GM12878 (cell line): Measurements from ENCODE around the gene ERI2. TPM values are rescaled to one million over a fixed set of nuclear protein-coding genes. Genes with fewer than 3 reads are reported as not detected.

ENCODE experiments used
- ATAC-seq: fragments of 200-7000 bp; cut with Tn5 transposase; 3 replicates; pipeline ENCODE4 v1.9.1; 2020; ENCODE audit warnings: mild to moderate bottlenecking, moderate library complexity
- BruUV-seq: library from RNA; stranded (reverse); fragments of 400-500 nt; replicated peaks from 2 replicates; lab custom pipeline; 2021; lab: Mats Ljungman, UMichigan
- CTCF ChIA-PET: fragments of 300-600 bp; sonication (Branson Sonifier 250); formaldehyde crosslinking; extraction: SDS; loops from one replicate; lab custom pipeline; 2021; ENCODE audit warnings: inconsistent platforms; lab: Yijun Ruan, JAX
- POLR2A ChIA-PET: fragments of 350-600 bp; formaldehyde crosslinking; extraction: SDS; loops from one replicate; lab custom pipeline; 2021; ENCODE audit warnings: inconsistent platforms; lab: Charles Lee
- RAD21 ChIA-PET: fragments of 300-600 bp; sonication (Branson Sonifier 250); formaldehyde crosslinking; loops from one replicate; lab custom pipeline; 2023; ENCODE audit warnings: antibody characterized with exemption; ENCODE audit not compliant: unreplicated experiment; lab: Charles Lee
- SMC1A ChIA-PET: fragments of 300-600 bp; sonication (Branson Sonifier 250); formaldehyde crosslinking; loops from one replicate; lab custom pipeline; 2023; ENCODE audit not compliant: unreplicated experiment, uncharacterized antibody; lab: Charles Lee
- DNase-seq: peaks from one replicate; pipeline ENCODE4 v3.0.0-alpha.2; 2011; ENCODE audit warnings: low read depth, low spot score
- FAIRE-seq: peaks from 3 replicates; lab custom pipeline; 2011; peaks lifted over from hg19 to GRCh38; lab: Jason Lieb, UNC
- H2AFZ ChIP-seq: 2 replicates; pipeline ENCODE4 v1.6.0; 2011; ENCODE audit warnings: low read depth, low read length, control low read depth; ENCODE audit not compliant: control insufficient read depth
- H3K27ac ChIP-seq: 2 replicates; pipeline ENCODE4 v1.5.1; 2011; ENCODE audit warnings: control low read depth; ENCODE audit not compliant: control insufficient read depth, insufficient read depth
- H3K27me3 ChIP-seq, 2 experiments: replicated peaks in 1 of 2; 2 replicates each; pipeline versions ENCODE4 v1.6.0 to v1.6.1; 2011; ENCODE audit warnings: low read length in 1 of 2; ENCODE audit not compliant: control insufficient read depth in 2 of 2, insufficient read depth in 2 of 2
- H3K36me3 ChIP-seq, 2 experiments: 2 replicates each; pipeline ENCODE4 v1.5.1; 2011; ENCODE audit warnings: low read length in 1 of 2; ENCODE audit not compliant: control insufficient read depth in 2 of 2, insufficient read depth in 2 of 2
- H3K4me1 ChIP-seq: 2 replicates; pipeline ENCODE4 v1.6.1; 2011; ENCODE audit warnings: mild to moderate bottlenecking, low read length, moderate library complexity, mixed read lengths; ENCODE audit not compliant: control insufficient read depth, insufficient read depth
- H3K4me2 ChIP-seq: 2 replicates; pipeline ENCODE4 v1.6.0; 2011; ENCODE audit warnings: control low read depth; ENCODE audit not compliant: control insufficient read depth, insufficient read depth
- H3K4me3 ChIP-seq: fragments of 200-600 bp; sonication (generic); 2 replicates; pipeline ENCODE4 v1.5.1; 2016
- H3K79me2 ChIP-seq: 2 replicates; pipeline ENCODE4 v1.6.0; 2011; ENCODE audit warnings: low read length; ENCODE audit not compliant: control insufficient read depth, insufficient read depth
- H3K9ac ChIP-seq: 2 replicates; pipeline ENCODE4 v1.8.0; 2011; ENCODE audit warnings: low read length, control low read depth, mixed read lengths; ENCODE audit not compliant: control insufficient read depth, insufficient read depth
- H3K9me3 ChIP-seq: replicated peaks from 3 replicates; pipeline ENCODE4 v1.5.1; 2011; ENCODE audit warnings: mild to moderate bottlenecking, low read length; ENCODE audit not compliant: control insufficient read depth, insufficient read depth
- H4K20me1 ChIP-seq: 2 replicates; pipeline ENCODE4 v1.6.0; 2011; ENCODE audit not compliant: control insufficient read depth, insufficient read depth
- ATF7 ChIP-seq: fragments of 450-650 bp; IDR thresholded peaks from 2 replicates; pipeline ENCODE4 v1.6.1; 2016; ENCODE audit warnings: low read depth, mild to moderate bottlenecking
- FOXK2 ChIP-seq: fragments of 450-650 bp; IDR thresholded peaks from 2 replicates; pipeline ENCODE4 v1.6.1; 2017; ENCODE audit warnings: mild to moderate bottlenecking, moderate library complexity
- IKZF1 ChIP-seq: fragments of 450-650 bp; conservative IDR thresholded peaks from 2 replicates; pipeline ENCODE4 v1.6.1; 2017; ENCODE audit warnings: antibody characterized with exemption, mild to moderate bottlenecking
- IKZF2 ChIP-seq, 2 experiments: fragments of 450-650 bp; IDR thresholded peaks; 2 replicates each; pipeline ENCODE4 v1.6.1; 2017; ENCODE audit warnings: mild to moderate bottlenecking in 2 of 2, moderate library complexity in 2 of 2
- IRF4 ChIP-seq: IDR thresholded peaks from 2 replicates; pipeline ENCODE4 v1.6.1; 2011; ENCODE audit warnings: low read depth, low read length
- KAT2A ChIP-seq: conservative IDR thresholded peaks from 2 replicates; pipeline ENCODE4 v1.6.1; 2011; ENCODE audit warnings: low read depth, low read length; ENCODE audit not compliant: control insufficient read depth
- KLF5 ChIP-seq: fragments of 450-650 bp; IDR thresholded peaks from 2 replicates; pipeline ENCODE4 v1.6.1; 2014; ENCODE audit warnings: mild to moderate bottlenecking; ENCODE audit not compliant: partially characterized antibody
- MTA2 ChIP-seq: fragments of 450-650 bp; IDR thresholded peaks from 2 replicates; pipeline ENCODE4 v1.6.1; 2016; ENCODE audit warnings: low read depth, mild to moderate bottlenecking, moderate library complexity
- MTA3 ChIP-seq: IDR thresholded peaks from 2 replicates; pipeline ENCODE4 v1.6.1; 2012; ENCODE audit warnings: low read length, inconsistent platforms, borderline replicate concordance
- MXI1 ChIP-seq: fragments of 150-350 bp; IDR thresholded peaks from 2 replicates; pipeline ENCODE4 v1.6.1; 2011; ENCODE audit warnings: low read depth, mild to moderate bottlenecking, inconsistent platforms, low read length, improper control_type of control experiment
- NBN ChIP-seq: fragments of 450-650 bp; IDR thresholded peaks from 2 replicates; pipeline ENCODE4 v1.6.1; 2016
- NFYB ChIP-seq: IDR thresholded peaks from 2 replicates; pipeline ENCODE4 v1.6.1; 2011; ENCODE audit warnings: low read depth, mild to moderate bottlenecking, low read length, improper control_type of control experiment, moderate library complexity; ENCODE audit not compliant: insufficient read depth
- POLR2AphosphoS5 ChIP-seq: IDR thresholded peaks from 2 replicates; pipeline ENCODE4 v1.6.1; 2011; ENCODE audit warnings: mild to moderate bottlenecking, low read length, inconsistent platforms
- SPI1 ChIP-seq: IDR thresholded peaks from 2 replicates; pipeline ENCODE4 v1.6.1; 2011; ENCODE audit warnings: low read depth, mild to moderate bottlenecking, low read length, moderate library complexity, borderline replicate concordance; ENCODE audit not compliant: insufficient read depth
- STAT1 ChIP-seq: fragments of 450-650 bp; conservative IDR thresholded peaks from 2 replicates; pipeline ENCODE4 v1.6.1; 2014; ENCODE audit warnings: antibody characterized with exemption, mild to moderate bottlenecking
- STAT3 ChIP-seq: IDR thresholded peaks from 2 replicates; pipeline ENCODE4 v1.6.1; 2011; ENCODE audit warnings: low read depth, low read length, improper control_type of control experiment
- YY1 ChIP-seq: IDR thresholded peaks from 2 replicates; pipeline ENCODE4 v1.6.1; 2011; ENCODE audit warnings: low read depth, mild to moderate bottlenecking, low read length
- ZNF207 ChIP-seq: fragments of 450-650 bp; IDR thresholded peaks from 2 replicates; pipeline ENCODE4 v1.6.1; 2014; ENCODE audit warnings: antibody characterized with exemption, mild to moderate bottlenecking, borderline replicate concordance
- WGBS: methylation state at CpG from one replicate; pipeline ENCODE4 v1.1.6; 2016; ENCODE audit warnings: low lambda C conversion rate; ENCODE audit not compliant: insufficient replicate concordance, insufficient coverage; ENCODE audit errors: missing lambda C conversion rate; 5-methylcytosine and 5-hydroxymethylcytosine counted together
- in situ Hi-C: fragments of 300-500 bp; cut with MboI; formaldehyde crosslinking; loops from 9 replicates; pipeline ENCODE4 v1.14.3; 2018; ENCODE audit warnings: mixed read lengths
- intact Hi-C: fragments of 100-400 bp; cut with micrococcal nuclease; formaldehyde crosslinking; loops from one replicate; pipeline ENCODE4 v1.14.2; 2022; ENCODE audit not compliant: unreplicated experiment
- polyA plus RNA-seq, 11 experiments: library from polyadenylated mRNA; depleted of rRNA in 4 of 11; unstranded in 6 of 11; stranded (reverse) in 5 of 11; fragments of >200 nt; fragmentation: Nextera tagmentation in 4 of 11; fragmentation: Illumina TruSeq in 1 of 11; extraction: Ambion mirVana in 4 of 11; extraction: Trizol in 1 of 11; gene quantifications; 1 replicate in 1 of 11; 2 replicates in 10 of 11; pipeline versions ENCODE4 v1.2.1 to v1.2.3, GENCODE V29; 2011 to 2016; ENCODE audit warnings: inconsistent platforms in 2 of 11, missing spikeins in 2 of 11, low read depth in 1 of 11
- total RNA-seq, 4 experiments: library from RNA; depleted of rRNA in 3 of 4; stranded (reverse); fragments of >200 nt in 3 of 4; fragmentation: Illumina TruSeq in 1 of 4; extraction: Trizol in 1 of 4; gene quantifications; 2 replicates each; pipeline versions ENCODE4 v1.2.1 to v1.2.3, GENCODE V29; 2013 to 2021
- TF ChIP-seq, protein P1 (sequence below): fragments of 450-650 bp; conservative IDR thresholded peaks from 2 replicates; pipeline ENCODE4 v1.6.1; 2017; ENCODE audit warnings: mild to moderate bottlenecking, moderate library complexity
- TF ChIP-seq, protein P2 (sequence below): IDR thresholded peaks from 2 replicates; pipeline ENCODE4 v1.6.1; 2012; ENCODE audit warnings: low read depth, low read length, improper control_type of control experiment
- TF ChIP-seq, protein P3 (sequence below): fragments of 450-650 bp; IDR thresholded peaks from 2 replicates; pipeline ENCODE4 v1.6.1; 2016; ENCODE audit warnings: mild to moderate bottlenecking

ERI2 gene
- total and polyA plus RNA-seq, 10 of the 15 experiments (the other 5 are each of a cell fraction or from before 2014, with no cell fraction given) = 7.7 to 35.5 (median 19.2) TPM

DNA sequence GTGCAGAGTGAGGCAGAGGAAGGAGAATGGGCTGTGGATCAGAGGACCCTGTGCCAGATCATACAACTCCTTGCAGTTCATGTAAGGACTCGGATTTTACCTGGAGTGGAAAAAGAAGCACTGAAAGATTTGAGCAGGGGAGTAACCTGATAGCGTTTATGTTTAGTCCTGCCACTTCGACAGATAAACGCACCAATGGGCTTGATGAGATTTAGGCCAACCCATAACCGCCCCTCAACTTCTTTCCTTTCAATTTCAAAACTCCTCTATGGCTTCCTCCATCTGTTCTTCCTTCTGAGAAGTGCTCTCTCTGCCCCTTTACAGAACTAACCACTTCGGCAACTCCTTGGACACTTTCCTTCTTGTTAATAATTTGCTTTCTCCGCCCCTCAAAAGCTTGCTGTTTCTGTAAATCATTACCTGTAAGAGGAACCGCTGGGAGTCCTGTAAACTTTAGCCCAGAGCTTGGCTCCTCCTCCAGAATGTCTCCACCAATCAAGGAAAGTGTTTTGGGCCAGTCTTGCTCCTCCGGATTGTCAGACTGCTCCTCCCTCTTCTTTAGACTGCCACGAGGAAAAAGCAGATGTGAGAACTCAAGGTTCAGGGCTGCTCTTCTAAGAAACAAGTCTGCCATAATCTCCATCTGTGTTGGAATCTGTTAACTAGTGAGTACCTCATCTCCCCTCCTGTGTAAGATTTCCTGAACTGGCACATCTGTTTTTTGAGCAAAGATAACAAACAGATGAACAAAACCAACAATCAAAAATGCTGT, 42.6 kb downstream of the ERI2 start, which contains the start of gene ACSM3:
TSS of gene ACSM3 (plus strand) at position 554 of the 772 bp plus-strand sequence. CDS start 6,021 bp downstream, outside the sequence.
- ChIA-PET CTCF (interaction anchor here (1.6 to 3.2 kb wide), 2 partner anchors 12 to 51 kb away, joined by 5 to 44 read pairs; no protein-coding TSS in a partner anchor), SMC1A (interaction anchor here (0.7 to 1.5 kb wide), 3 partner anchors 9 to 89 kb away, joined by 3 to 4 read pairs (median 4); partner anchors contain the start of gene THUMPD1), RAD21 (interaction anchor here (1.4 kb wide), 1 partner anchor 91 kb away, joined by 4 read pairs; no protein-coding TSS in a partner anchor), POLR2A (interaction anchor here (0.6 to 1.9 kb wide), 4 partner anchors 19 to 458 kb away, joined by 4 to 7 read pairs (median 6); no protein-coding TSS in a partner anchor)
- Histone ChIP-seq H3K79me2 (no peaks in the 10 kb centered on the region), H3K9me3 (peaks cover 2% of the 10 kb centered on the region; the same call in 1 of the 3 replicates), H2AFZ (peak within 1 kb of the TSS; percentile 96), H3K27me3 (no peaks in the 10 kb centered on the region), H3K27ac (peak within 1 kb of the TSS; percentile 62), H4K20me1 (no peaks in the 10 kb centered on the region), H3K36me3 (no peaks in the 10 kb centered on the region), H3K9ac (peak within 1 kb of the TSS; percentile 43), H3K4me3 (peak within 1 kb of the TSS; percentile 59), H3K4me2 (peak within 1 kb of the TSS; percentile 85), H3K4me1 (peaks cover 2% of the 10 kb centered on the region; the same call in 1 of the 2 replicates)
- FAIRE-seq = peak; percentile 99
- intact Hi-C loops = no loop called here
- ATAC-seq = peak; percentile 100
- under 1% methylated on average over 10 of the region's 10 CpGs for WGBS
- TSS peak; percentile 93 for BruUV-seq
- in situ Hi-C loops = no loop called here
- DNase-seq = peak; percentile 93
- TF ChIP-seq NBN (peak; percentile 54; the same call in 1 of the 2 replicates), POLR2AphosphoS5 (peak; percentile 48), KAT2A (no peak), MTA2 (peak; percentile 29; the same call in 1 of the 2 replicates), IRF4 (peak; percentile 76), FOXK2 (peak; percentile 78), MTA3 (no peak), NFYB (peak; percentile 82), STAT1 (no peak), IKZF1 (peak; percentile 52; the same call in 1 of the 2 replicates), ZNF207 (no peak), STAT3 (no peak), MXI1 (peak; percentile 89), IKZF2 (IDR thresholded peaks at IDR 0.05) (peak; percentile 31 to 36; a peak in 2 of 4 replicates), YY1 (0 out of 2 replicates have a peak, but pooled peaks have one; percentile 14), SPI1 (peak; percentile 86), KLF5 (no peak), ATF7 (peak; percentile 78)
- TF ChIP-seq, protein P1, sequence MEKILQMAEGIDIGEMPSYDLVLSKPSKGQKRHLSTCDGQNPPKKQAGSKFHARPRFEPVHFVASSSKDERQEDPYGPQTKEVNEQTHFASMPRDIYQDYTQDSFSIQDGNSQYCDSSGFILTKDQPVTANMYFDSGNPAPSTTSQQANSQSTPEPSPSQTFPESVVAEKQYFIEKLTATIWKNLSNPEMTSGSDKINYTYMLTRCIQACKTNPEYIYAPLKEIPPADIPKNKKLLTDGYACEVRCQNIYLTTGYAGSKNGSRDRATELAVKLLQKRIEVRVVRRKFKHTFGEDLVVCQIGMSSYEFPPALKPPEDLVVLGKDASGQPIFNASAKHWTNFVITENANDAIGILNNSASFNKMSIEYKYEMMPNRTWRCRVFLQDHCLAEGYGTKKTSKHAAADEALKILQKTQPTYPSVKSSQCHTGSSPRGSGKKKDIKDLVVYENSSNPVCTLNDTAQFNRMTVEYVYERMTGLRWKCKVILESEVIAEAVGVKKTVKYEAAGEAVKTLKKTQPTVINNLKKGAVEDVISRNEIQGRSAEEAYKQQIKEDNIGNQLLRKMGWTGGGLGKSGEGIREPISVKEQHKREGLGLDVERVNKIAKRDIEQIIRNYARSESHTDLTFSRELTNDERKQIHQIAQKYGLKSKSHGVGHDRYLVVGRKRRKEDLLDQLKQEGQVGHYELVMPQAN = 0 out of 2 replicates have a peak, but pooled peaks have one; percentile 26
- TF ChIP-seq, protein P2, sequence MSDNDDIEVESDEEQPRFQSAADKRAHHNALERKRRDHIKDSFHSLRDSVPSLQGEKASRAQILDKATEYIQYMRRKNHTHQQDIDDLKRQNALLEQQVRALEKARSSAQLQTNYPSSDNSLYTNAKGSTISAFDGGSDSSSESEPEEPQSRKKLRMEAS = peak; percentile 75; the same call in 1 of the 2 replicates
- TF ChIP-seq, protein P3, sequence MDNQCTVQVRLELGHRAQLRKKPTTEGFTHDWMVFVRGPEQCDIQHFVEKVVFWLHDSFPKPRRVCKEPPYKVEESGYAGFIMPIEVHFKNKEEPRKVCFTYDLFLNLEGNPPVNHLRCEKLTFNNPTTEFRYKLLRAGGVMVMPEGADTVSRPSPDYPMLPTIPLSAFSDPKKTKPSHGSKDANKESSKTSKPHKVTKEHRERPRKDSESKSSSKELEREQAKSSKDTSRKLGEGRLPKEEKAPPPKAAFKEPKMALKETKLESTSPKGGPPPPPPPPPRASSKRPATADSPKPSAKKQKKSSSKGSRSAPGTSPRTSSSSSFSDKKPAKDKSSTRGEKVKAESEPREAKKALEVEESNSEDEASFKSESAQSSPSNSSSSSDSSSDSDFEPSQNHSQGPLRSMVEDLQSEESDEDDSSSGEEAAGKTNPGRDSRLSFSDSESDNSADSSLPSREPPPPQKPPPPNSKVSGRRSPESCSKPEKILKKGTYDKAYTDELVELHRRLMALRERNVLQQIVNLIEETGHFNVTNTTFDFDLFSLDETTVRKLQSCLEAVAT = peak; percentile 63; the same call in 1 of the 2 replicates
